ENCODE measurements around the gene DUSP22.

Gene DUSP22

DNA sequence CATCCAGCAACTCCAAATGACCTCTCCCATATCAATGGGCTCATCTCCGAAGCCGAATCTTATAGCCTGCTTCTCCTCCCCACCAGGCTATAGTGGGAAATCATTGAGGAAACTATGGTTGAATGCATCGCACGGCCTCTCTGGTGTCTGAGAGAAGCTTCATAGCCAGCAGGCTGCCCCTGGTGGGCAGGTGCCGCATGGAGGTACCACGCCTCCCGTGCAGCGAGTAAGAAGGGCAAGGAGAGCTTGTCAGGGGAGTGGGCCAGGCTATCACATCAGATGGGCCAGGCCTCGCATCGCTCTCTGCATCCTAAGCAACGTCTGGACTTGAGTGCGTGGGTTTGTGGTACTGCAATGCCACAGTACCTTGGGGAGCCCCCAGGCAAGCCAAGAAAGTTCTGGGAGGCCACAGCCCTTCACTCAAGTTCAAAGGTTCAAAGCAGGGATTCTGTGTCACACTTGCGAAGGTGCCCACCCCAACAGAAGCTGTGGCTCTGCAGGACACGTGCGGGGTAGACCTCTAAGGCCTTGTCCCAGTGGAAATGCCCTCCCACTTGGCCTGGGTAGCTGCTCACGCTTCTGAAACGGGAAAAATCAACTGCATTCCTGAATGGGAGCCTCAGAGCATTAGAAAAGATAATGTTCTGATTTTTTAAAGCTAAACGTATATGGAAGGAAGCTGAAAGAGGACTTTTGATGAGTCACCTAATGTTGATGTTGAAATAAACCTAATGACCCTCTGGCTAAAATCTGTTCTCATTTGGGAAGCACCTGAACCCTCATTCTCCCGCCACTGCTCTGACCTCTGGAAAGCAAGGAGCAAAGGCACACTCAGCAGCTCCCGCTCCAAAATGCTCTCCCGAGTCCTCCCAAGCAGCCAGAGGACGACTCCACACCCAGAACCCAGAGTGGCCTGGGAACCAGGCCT lies 90.9 kb downstream of the DUSP22 start:
- DNase-seq = no peak

DNA sequence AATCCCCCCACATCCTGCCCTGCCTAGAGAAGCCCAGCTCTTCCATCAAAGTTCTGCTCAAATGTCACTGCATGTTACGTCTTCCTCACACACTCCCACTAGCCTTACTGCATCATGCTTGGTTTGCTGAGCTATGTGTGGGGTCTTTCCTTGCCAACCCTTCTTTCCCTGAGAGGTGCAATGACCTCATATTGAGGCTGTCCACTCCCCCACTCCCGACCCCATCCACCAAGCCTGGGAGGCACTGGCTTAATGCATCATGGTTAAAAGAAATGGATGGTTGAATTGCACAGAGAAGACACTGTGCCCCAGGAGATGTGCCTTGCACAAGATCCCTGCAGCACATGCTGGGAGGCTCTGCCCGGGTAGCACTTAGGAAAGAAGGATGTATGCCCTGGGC lies 91.6 kb downstream of the DUSP22 start:
- no peak for DNase-seq

DNA sequence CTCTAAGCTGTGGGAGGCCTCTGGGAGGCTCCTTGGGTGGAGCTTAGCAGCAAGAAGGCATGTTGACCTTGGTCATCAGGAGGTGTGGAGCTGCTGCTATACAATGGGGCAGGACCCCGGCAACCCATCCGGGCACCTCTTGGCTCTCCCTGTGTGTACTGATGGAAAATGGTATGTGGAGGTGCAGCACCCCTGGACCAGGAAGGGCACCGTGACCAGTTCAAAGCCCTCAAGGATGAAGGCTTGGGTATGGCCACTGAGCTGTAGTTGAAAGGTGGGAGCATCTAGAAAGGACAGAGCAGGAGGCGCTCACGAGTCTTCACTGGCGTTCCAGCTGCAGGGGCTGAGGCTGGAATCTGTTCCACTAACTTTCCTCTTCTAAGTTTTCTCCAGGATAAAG lies 92.6 kb downstream of the DUSP22 start:
- DNase-seq = no peak

DNA sequence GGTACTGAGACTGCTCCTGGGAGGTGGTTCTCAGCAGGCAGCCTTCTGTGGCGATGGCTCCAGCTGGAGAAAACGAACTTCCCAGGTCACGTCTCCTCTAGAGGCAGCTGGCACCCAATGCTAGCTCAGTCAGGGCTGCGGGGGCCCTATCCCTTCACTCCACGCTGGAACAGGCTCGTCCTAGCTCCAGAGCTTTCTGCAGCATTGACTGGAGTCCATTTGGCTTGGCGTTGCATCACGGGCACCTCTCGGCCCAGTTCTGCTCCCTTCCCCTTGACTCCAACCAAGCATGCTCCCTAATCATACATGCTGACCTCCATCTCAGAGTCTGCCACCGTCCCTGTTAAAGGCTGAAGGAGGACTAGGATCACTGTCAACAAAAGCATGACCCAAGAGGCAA lies 93.3 kb downstream of the DUSP22 start:
- no peak for DNase-seq

DNA sequence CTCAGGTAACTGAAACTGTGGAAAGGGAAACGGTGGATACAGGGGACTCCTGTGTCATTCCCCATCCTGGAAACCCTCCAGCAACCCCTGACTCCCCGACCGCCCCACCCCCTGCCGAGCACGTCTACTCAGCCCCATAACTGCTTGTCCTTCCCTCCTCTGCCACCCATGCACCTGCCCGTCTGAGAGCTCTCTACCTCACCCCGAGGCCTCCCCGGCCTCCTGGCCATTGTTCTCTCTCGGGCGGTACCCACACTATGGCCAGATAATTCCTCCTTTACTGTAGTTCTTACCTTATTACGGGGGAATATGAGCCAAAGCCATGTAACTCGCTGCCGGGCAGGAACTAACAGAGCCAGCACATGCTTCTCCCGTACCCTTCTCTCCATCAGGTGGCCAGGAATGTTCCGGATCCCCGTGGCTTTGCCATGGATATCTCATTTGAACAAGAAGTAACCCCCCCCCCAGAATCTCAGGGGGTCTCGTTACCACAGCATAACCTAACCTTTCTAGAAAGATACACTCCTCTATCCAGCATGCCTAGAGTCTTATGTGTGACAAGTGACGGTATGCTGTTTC lies 94.5 kb downstream of the DUSP22 start:
- no peak for DNase-seq

DNA sequence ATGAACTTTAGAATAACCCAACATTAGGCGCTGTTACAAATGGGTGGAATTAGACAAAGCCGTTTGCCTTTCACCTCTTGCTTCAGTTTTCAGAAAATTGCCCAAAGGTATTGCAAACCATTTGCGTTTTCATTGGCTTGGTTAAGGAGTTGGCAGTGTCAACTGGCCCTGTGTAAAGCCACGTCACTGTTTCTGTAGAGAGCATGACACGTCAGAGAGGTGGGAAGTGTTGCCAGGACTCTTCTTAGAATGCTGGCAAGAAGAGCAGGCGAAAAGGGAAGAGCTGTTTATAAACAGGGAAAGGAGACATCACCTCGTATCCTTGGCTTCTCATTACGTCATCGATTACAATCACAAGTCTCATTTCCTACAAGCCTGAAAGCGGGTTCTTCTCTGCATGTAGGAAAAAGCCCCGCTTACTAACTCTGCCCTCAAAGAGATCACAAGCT lies 95.0 kb downstream of the DUSP22 start:
- no peak for DNase-seq

DNA sequence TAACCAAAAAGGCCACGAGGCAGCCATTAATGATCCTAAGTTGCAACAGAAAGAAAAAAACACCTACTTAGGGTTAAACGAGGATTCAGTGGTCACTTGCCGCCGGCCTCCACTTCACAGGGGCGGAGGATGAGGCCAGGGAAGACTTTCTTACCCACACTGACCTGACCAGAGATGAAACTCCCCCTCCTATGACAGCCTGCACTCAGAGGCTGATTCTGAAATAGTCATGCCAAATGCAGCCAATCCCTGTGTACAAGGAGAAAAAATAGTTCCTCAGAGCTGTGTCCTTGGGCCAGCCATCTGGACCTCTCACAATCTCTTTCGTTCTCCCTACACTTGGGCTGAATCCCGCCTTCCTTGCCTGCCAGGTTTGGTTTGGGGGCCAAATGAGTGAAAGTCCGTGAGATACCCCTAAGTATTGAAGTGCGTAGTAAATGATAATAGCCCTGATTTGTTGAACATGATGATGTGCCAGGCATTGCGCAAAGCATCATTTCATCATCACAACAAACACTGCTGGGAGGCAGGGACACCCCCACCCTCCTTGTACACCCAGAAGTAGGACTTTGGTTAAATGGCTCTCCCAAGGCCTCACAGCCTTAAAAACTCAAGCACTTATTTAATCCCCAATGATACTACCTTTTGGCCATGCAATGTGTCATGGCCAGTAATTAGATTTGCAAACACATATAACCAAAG lies 96.1 kb downstream of the DUSP22 start:
- no peak for DNase-seq

DNA sequence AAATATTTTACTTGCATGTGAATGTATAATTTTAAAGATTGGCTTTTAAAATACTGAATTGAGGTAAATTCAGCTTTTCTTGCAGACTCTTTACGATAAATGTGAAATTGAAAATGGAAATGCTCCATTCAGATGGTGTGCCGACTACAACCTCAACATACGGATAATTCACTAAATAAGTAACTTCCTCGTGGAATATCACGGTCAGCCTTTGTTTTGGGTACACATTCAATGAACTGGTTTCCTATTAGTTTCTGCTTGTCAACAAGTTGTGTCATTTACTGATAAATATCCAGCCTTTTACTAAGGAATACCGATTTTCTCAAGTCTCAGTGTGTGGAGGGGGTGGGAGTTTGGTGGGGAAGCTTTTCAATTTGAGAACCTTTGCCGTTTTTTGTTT lies 96.9 kb downstream of the DUSP22 start:
- no peak for DNase-seq

DNA sequence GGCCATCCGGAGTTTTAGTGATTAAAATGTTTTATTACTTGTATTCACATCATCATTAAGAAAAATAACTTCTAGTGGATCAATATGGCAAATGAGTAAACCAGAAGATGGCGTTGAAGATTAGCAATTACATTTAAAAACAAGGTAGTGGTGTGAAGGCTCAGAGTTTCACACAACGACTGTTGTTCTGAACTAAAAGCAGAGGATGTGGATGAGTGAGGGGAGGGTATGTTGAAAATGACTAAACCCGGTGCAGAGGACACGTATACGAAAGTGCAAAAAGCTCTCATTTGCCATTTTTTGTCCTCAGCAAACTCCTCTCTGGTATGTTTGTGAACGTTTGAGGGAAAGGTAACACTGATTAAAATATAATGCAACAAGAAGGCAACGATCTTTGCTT lies 97.3 kb downstream of the DUSP22 start:
- no peak for DNase-seq

DNA sequence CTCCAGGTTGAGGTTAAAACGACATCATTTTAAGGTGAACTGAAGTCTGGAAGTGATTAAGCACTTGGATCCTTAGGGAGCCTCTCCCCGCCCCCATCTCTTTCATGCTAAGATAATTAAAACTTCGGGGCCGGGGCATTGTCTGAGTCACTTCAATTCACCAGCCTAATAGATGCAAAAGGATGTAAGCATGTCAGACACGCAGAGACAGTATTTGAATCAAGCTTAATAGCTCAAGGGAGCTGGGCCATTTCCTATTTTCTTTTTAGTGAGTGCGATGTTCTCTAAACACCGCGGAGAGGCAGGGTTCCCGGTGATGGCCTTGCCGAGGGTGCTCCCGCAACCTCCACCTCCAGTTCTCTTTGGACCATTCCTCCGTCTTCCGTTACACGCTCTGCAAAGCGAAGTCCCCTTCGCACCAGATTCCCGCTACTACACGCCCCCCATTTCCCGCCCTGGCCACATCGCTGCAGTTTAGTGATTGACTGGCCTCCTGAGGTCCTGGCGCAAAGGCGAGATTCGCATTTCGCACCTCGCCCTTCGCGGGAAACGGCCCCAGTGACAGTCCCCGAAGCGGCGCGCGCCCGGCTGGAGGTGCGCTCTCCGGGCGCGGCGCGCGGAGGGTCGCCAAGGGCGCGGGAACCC lies 98.7 kb downstream of the DUSP22 start:
- no peak for DNase-seq

DNA sequence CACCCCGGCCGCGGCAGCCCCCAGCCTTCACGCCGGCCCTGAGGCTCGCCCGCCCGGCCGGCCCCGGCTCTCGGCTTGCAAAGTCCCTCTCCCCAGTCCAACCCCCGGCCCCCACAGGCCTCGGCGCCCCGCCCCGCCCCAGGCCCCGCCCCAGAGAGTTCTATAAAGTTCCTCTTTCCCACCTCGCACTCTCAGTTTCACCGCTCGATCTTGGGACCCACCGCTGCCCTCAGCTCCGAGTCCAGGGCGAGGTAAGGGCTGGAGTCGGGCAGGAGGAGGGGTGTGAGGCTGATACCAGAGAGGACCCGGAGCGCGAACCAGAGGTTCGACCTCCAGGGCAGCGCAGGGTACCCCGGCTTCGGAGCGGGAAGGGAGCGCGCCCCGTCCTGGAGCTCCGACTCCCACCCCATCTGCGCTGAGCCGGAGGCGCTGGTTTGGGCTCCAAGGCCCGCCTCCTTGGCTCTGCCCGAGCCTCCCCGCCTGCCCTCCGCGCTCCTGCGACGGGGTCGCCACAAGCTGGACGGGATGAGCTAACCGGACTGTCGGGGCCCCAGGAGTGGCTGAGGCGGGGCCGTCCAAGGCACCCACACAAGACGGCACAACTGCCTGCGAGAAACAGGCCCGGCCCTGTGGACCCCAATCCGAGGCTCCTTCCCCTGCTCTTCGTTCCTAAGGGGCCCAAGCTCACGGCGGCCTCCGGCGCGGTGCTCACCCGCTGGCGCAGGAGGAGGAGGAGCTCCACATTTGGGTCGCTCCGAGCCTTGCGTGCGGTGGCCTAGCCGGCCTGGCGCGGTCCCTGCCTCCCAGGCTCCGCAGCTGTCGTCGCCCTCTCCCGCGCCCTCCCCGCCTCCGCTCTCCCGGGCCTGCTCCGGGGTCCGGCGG lies 99.5 kb downstream of the DUSP22 start, which contains the start of gene IRF4:
Gene IRF4 (plus strand): TSS at position 194 of the 882 bp plus-strand sequence. CDS start 1,401 bp downstream, outside the sequence.
- DNase-seq = no peak

DNA sequence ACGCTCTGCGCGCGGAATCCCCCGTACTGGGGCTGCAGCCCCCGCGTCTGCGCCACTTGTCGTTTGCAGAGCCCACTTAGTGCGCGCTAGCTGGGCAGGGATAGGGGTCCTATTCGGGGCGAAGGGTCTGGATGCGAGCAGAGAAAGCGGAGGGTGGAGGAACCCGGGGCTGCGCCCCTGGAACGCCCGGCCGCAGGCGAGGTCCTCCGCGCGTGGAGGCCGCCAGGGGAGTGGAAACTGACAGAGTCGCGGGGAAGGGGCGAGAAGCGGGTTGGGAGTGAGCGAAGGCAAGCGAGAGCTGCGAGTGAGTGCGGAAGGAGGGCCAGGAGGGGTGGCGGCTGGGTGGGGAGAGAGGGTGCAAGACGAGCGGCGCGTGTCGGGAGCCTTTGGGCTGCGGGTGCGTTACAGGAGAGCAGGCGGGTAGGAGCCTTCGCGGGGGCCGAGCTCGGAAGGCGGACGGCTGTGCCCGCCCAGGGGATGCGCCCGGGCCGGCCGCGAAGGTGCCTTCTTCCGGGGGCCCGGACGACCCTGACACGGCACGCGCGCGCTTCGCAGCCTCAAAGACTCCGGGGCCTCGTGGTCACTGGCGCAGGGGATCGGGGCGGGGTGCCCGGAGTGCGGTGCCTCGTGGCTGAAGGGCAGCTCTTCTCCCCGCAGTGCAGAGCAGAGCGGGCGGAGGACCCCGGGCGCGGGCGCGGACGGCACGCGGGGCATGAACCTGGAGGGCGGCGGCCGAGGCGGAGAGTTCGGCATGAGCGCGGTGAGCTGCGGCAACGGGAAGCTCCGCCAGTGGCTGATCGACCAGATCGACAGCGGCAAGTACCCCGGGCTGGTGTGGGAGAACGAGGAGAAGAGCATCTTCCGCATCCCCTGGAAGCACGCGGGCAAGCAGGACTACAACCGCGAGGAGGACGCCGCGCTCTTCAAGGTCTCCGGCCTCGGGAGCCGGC lies 100.4 kb downstream of the DUSP22 start:
- no peak for DNase-seq

DNA sequence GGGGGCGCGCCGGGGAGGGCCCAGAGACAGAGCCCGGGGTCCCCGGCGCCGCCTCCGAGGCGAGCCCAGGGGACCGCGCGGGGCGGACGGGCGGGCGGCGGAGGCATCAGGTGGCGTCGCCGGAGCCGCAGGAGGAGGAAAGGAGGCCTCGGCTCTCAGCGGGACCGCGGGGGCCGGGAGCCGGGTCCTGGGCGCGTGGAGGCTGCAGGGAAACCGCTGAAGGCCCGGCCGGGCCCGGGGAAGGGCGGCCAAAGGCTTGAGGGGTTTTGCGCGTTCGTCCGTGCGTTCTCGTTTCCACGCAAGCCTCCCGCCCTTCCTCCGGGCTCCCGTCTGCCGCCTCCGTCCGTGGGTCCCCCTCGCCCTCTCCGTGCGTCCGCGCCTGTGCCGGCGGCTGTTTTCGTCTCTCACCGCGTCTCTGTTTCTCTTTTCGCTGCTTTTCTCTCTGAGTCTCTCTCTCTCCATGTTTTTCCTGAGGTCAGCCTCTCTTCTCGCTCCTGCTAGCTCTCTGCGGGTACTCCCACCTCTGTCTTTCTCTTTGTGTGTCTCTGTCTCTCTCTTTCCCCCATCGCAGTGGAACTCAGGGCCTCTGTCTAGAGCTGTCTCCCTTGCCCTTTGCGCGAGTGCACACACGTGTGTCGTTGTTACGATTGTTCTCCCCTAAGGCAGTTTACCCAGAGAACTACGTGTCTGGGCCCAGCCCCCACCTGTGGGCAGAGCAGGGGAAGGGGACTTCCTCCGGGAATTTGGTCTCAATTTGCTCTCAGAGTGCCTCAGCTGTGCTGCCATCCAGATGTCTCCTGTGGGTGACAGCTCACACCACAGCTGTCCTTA lies 101.3 kb downstream of the DUSP22 start:
- DNase-seq = no peak

DNA sequence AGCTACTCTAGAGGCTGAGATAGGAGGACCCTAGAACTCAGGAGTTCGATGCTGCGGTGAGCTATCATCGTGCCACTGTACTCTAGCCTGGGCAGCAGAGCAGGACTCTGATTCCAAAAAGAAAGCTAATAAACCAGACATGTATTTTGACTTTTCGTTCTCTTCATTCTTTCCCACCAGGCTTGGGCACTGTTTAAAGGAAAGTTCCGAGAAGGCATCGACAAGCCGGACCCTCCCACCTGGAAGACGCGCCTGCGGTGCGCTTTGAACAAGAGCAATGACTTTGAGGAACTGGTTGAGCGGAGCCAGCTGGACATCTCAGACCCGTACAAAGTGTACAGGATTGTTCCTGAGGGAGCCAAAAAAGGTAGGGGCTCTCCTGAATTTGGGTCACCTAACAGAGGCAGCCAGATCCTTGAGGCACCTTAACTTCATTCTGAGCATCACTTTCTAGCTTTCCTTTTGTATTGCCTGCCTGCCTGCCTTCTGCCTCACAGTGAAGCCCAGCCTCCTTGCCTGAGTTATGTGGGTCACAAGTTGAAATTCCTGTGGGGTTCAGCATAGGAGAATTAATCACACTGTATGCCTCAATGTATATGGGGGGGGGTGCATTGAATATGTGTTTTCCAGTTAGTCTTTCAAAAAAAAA lies 102.5 kb downstream of the DUSP22 start:
- no peak for DNase-seq

DNA sequence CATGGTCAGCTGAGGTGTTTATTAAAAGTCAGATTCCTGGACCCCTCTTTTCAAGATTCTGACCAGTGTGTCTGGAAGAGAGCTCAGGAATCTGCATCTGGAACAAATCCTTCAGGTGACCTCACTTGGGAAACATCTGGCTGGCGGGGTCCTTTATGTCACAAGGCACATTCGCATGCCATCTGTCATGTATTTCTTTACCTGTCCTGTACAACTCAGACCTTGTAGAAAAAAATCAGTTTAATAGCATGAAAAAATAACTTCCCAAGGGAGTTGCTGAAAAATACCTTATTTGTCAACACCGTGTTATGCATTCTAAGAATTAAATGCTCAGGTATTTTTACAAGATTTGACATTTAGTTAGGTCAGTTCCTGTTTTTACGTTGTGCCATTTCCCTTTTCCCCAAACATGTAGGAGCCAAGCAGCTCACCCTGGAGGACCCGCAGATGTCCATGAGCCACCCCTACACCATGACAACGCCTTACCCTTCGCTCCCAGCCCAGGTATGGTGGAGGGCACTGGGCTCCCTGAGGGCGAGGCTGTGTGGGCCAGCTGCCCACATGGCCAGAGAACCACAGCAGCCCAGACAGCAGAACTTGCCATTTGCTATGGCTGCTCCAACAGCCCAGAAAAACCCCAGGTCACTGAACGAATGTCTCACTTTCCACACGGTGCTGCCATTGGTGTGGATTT lies 103.3 kb downstream of the DUSP22 start:
- DNase-seq = no peak

DNA sequence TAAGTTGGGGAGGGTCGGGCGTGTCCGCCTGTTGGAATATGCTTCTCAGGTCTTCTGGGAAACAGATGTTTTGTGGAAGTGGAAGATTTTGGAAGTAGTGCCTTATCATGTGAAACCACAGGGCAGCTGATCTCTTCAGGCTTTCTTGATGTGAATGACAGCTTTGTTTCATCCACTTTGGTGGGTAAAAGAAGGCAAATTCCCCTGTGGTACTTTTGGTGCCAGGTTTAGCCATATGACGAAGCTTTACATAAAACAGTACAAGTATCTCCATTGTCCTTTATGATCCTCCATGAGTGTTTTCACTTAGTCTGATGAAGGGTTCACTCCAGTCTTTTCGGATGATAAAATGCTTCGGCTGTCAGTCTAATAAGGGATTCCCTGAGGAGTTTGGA lies 103.8 kb downstream of the DUSP22 start:
- no peak for DNase-seq

DNA sequence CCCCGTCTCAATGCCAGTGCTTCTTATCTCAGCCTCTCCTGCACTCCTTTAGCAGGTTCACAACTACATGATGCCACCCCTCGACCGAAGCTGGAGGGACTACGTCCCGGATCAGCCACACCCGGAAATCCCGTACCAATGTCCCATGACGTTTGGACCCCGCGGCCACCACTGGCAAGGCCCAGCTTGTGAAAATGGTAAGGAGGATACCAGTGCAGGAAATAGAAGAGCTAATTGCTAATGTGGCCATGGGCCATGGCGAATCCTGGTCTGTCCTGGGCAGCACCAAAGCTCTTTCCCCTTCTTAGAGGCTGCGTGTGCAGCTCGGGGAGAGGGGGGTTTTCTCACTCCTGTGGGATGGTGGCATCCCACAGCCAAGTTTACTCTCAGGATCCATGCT lies 104.8 kb downstream of the DUSP22 start:
- no peak for DNase-seq

DNA sequence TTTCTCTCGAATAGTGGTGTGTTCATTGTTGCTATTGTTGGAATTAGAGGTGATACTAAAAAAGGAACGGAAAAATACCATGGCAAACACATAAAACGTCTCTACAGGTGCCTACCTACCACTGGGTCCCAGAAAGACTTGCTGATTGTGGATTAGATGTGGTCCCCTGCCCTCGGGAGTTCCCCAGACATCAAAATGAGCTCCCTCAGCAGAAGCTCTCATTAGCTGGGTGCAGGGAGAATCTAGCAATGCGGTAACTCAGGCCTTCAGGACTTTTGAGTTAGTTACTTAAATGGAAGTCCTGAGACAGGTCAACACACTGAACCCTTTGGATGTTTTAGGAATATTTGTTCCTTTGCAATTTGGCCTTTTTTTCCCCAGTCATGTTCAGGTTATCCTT lies 105.3 kb downstream of the DUSP22 start:
- DNase-seq = no peak

DNA sequence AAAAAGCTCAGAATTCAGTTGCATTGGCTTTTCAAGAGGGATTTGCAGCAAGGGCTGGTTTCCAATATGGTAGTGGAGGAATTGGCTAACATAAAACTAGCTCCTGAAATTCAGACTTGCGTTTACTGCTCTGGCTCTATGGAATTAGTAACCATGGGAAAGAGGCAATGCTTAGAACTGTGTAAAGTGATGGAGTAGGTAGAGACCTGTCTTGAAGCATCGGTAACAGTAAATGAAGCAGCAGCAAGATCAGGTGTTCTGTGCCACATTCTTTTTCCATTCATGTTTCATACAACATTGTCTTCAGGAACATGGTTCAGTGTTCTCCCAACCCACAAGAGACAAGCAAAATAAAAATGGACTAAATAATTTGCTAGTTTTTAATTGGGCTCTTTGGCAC lies 105.8 kb downstream of the DUSP22 start:
- no peak for DNase-seq
